Trophoblast cell (in vitro differentiated cells and primary cell): Measurements from ENCODE around the gene SSX2IP.

ENCODE experiments used
- DNase-seq, 2 donors: peaks; one replicate each; pipeline ENCODE4 v3.0.0-alpha.2; 2016
- H2AFZ ChIP-seq: 2 replicates; pipeline ENCODE4 v1.6.1; 2013; ENCODE audit warnings: low read length, moderate library complexity, mild to moderate bottlenecking; ENCODE audit not compliant: insufficient read depth, poor library complexity
- H2AK5ac ChIP-seq: 2 replicates; pipeline ENCODE4 v1.6.1; 2013; ENCODE audit warnings: mild to moderate bottlenecking, low read length
- H2BK120ac ChIP-seq: 2 replicates; pipeline ENCODE4 v1.6.1; 2013; ENCODE audit warnings: low read length, mild to moderate bottlenecking, moderate library complexity; ENCODE audit not compliant: insufficient read depth, poor library complexity
- H2BK12ac ChIP-seq: 2 replicates; pipeline ENCODE4 v1.6.1; 2013; ENCODE audit warnings: mild to moderate bottlenecking, low read length, moderate library complexity
- H2BK5ac ChIP-seq: 2 replicates; pipeline ENCODE4 v1.6.1; 2013; ENCODE audit warnings: low read length, low read depth, moderate library complexity, mild to moderate bottlenecking; ENCODE audit not compliant: poor library complexity
- H3K14ac ChIP-seq: 2 replicates; pipeline ENCODE4 v1.6.1; 2013; ENCODE audit warnings: mild to moderate bottlenecking, low read length
- H3K18ac ChIP-seq: 2 replicates; pipeline ENCODE4 v1.6.1; 2013; ENCODE audit warnings: mild to moderate bottlenecking, low read length
- H3K23ac ChIP-seq: 2 replicates; pipeline ENCODE4 v1.6.1; 2013; ENCODE audit warnings: low read length
- H3K27ac ChIP-seq: 2 replicates; pipeline ENCODE4 v1.5.1; 2013; ENCODE audit warnings: low read depth, mild to moderate bottlenecking, inconsistent platforms, low read length, moderate library complexity
- H3K27me3 ChIP-seq: 2 replicates; pipeline ENCODE4 v1.6.1; 2013; ENCODE audit warnings: inconsistent platforms, mild to moderate bottlenecking, low read length, moderate library complexity; ENCODE audit not compliant: insufficient read depth
- H3K36me3 ChIP-seq, 2 experiments: 1 replicate in 1 of 2; 2 replicates in 1 of 2; pipeline ENCODE4 v1.6.1; 2013; ENCODE audit warnings: low read length in 2 of 2, mild to moderate bottlenecking in 2 of 2, moderate library complexity in 1 of 2; ENCODE audit not compliant: insufficient read depth in 2 of 2, control insufficient read depth in 1 of 2
- H3K4ac ChIP-seq: 2 replicates; pipeline ENCODE4 v1.6.1; 2013; ENCODE audit warnings: low read depth, mild to moderate bottlenecking, low read length, moderate library complexity
- H3K4me1 ChIP-seq, 2 experiments: 1 replicate in 1 of 2; 2 replicates in 1 of 2; pipeline ENCODE4 v1.6.1; 2013; ENCODE audit warnings: low read length in 2 of 2, mild to moderate bottlenecking in 2 of 2, moderate library complexity in 1 of 2; ENCODE audit not compliant: insufficient read depth in 2 of 2, control insufficient read depth in 1 of 2
- H3K4me2 ChIP-seq: 2 replicates; pipeline ENCODE4 v1.6.1; 2013; ENCODE audit warnings: inconsistent platforms, mild to moderate bottlenecking, low read length, moderate library complexity
- H3K4me3 ChIP-seq: 2 replicates; pipeline ENCODE4 v1.5.1; 2013; ENCODE audit warnings: mild to moderate bottlenecking, low read depth, low read length, inconsistent platforms
- H3K79me1 ChIP-seq: one replicate; pipeline ENCODE4 v1.6.1; 2013; ENCODE audit warnings: low read length
- H3K79me2 ChIP-seq: 2 replicates; pipeline ENCODE4 v1.6.1; 2013; ENCODE audit warnings: low read length, mild to moderate bottlenecking; ENCODE audit not compliant: control insufficient read depth, insufficient read depth, poor library complexity
- H3K9ac ChIP-seq: 2 replicates; pipeline ENCODE4 v1.6.1; 2013; ENCODE audit warnings: mild to moderate bottlenecking, low read length
- H3K9me3 ChIP-seq: 2 replicates; pipeline ENCODE4 v1.6.1; 2013; ENCODE audit warnings: low read depth, mild to moderate bottlenecking, control low read depth, inconsistent platforms, low read length; ENCODE audit not compliant: insufficient read depth
- H4K12ac ChIP-seq: 2 replicates; pipeline ENCODE4 v1.6.1; 2013; ENCODE audit warnings: low read depth, mild to moderate bottlenecking, low read length, moderate library complexity
- H4K8ac ChIP-seq: 2 replicates; pipeline ENCODE4 v1.6.1; 2013; ENCODE audit warnings: low read depth, mild to moderate bottlenecking, low read length, moderate library complexity
- H4K91ac ChIP-seq: one replicate; pipeline ENCODE4 v1.6.1; 2013; ENCODE audit warnings: low read depth, mild to moderate bottlenecking, low read length, moderate library complexity
- WGBS: extraction: QIAGEN DNeasy Blood & Tissue Kit; methylation state at CpG from one replicate; pipeline ENCODE4 v1.1.7; 2013; ENCODE audit warnings: missing lambda C conversion rate; ENCODE audit not compliant: insufficient read length, insufficient coverage; ENCODE audit errors: extremely low coverage; 5-methylcytosine and 5-hydroxymethylcytosine counted together

SSX2IP gene

GRCh38 chr1:84693785-84694184 lies 3.5 kb upstream of the SSX2IP start:
- Histone ChIP-seq H3K4me2 (no peak overlapping the region), H2BK120ac (no peak overlapping the region), H3K23ac (no peak overlapping the region), H3K4me3 (no peak overlapping the region), H3K79me1 (peaks cover 11% of the 10 kb centered on the region), H3K79me2 (peaks cover 4% of the 10 kb centered on the region), H3K14ac (no peak overlapping the region), H3K36me3 (no peaks in the 10 kb centered on the region), H4K91ac (no peak overlapping the region), H3K9me3 (no peaks in the 10 kb centered on the region), H2BK12ac (no peak overlapping the region), H3K27me3 (no peaks in the 10 kb centered on the region), H3K4me1 (peaks cover 3 to 10% of the 10 kb centered on the region in 2 experiments), H2AK5ac (no peak overlapping the region), H2AFZ (no peak overlapping the region), H4K12ac (no peak overlapping the region), H3K9ac (no peak overlapping the region), H3K4ac (no peak overlapping the region), H4K8ac (no peak overlapping the region), H3K18ac (no peak overlapping the region), H3K27ac (no peak overlapping the region), H2BK5ac (no peak overlapping the region)
- no CpG with 5 or more reads among the region's 1 CpG for WGBS
- DNase-seq, result no peak

- no peak overlapping the region for H3K9ac ChIP-seq
- no peak for DNase-seq
- H2AFZ ChIP-seq, result no peak overlapping the region
- no peak overlapping the region for H3K23ac ChIP-seq
- no peak overlapping the region for H3K27ac ChIP-seq
- no peak overlapping the region for H3K4me3 ChIP-seq
- no peak overlapping the region for H2AK5ac ChIP-seq
- no peak overlapping the region for H3K18ac ChIP-seq
- no peak overlapping the region for H4K12ac ChIP-seq
- H3K4me2 ChIP-seq, result no peak overlapping the region
- H3K79me2 ChIP-seq, result peaks cover 4% of the 10 kb centered on the region
- no CpG with 5 or more reads among the region's 2 CpGs for WGBS
- no peak overlapping the region for H3K4ac ChIP-seq
- H2BK12ac ChIP-seq, result no peak overlapping the region
- no peak overlapping the region for H2BK5ac ChIP-seq
- H4K8ac ChIP-seq, result no peak overlapping the region
- H4K91ac ChIP-seq, result no peak overlapping the region
- H3K9me3 ChIP-seq, result no peaks in the 10 kb centered on the region
- no peaks in the 10 kb centered on the region for H3K36me3 ChIP-seq
- no peak overlapping the region for H2BK120ac ChIP-seq
- H3K27me3 ChIP-seq, result no peaks in the 10 kb centered on the region
- H3K79me1 ChIP-seq, result peaks cover 11% of the 10 kb centered on the region
- no peak overlapping the region for H3K14ac ChIP-seq
- H3K4me1 ChIP-seq, result peaks cover 3 to 4% of the 10 kb centered on the region in 2 experiments
Measured at GRCh38 chr1:84693005-84693404, 2.7 kb upstream of the SSX2IP start.

DNA sequence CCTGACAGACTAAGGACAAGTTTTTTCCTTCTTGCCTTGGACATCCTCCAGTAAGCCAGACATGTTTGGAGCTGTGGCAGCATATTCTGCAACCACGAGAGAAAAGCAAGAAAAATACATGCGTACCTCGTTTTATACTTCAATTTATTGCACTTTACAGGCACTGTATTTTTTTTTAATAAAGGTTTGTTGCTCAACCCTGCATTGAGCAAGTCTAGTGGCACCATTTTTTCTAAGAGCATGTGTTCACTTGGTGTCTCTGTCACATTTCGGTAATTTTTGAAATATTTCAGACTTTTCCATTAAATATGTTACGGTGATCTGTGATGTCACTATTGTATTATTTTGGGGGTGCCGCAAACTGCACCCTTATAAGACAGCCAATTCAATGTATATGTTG lies 2.1 kb upstream of the SSX2IP start:
- Histone ChIP-seq H3K4me2 (no peak overlapping the region), H3K27ac (no peak overlapping the region), H4K12ac (no peak overlapping the region), H3K4me1 (peaks cover 3% of the 10 kb centered on the region in 2 experiments), H4K91ac (no peak overlapping the region), H3K23ac (no peak overlapping the region), H2BK5ac (no peak overlapping the region), H3K18ac (no peak overlapping the region), H3K9me3 (no peaks in the 10 kb centered on the region), H3K4ac (no peak overlapping the region), H2BK12ac (no peak overlapping the region), H4K8ac (no peak overlapping the region), H3K79me2 (peaks cover 4% of the 10 kb centered on the region), H3K14ac (no peak overlapping the region), H3K36me3 (no peaks in the 10 kb centered on the region), H3K9ac (no peak overlapping the region), H2BK120ac (no peak overlapping the region), H2AK5ac (no peak overlapping the region), H3K79me1 (peaks cover 11% of the 10 kb centered on the region), H3K4me3 (no peak overlapping the region), H3K27me3 (no peaks in the 10 kb centered on the region), H2AFZ (no peak overlapping the region)
- WGBS, result no CpG with 5 or more reads among the region's 6 CpGs
- DNase-seq, result no peak

GRCh38 chr1:84691122-84691783 lies 992 bp upstream of the SSX2IP start:
- Histone ChIP-seq H2BK12ac (no peak overlapping the region), H3K4ac (no peak overlapping the region), H4K8ac (peak overlapping the region; percentile 61), H3K79me2 (peaks cover 4% of the 10 kb centered on the region), H3K79me1 (peaks cover 9% of the 10 kb centered on the region), H3K36me3 (no peaks in the 10 kb centered on the region), H3K9me3 (no peaks in the 10 kb centered on the region), H3K4me1 (peaks cover 3% of the 10 kb centered on the region in 2 experiments), H3K27me3 (no peaks in the 10 kb centered on the region), H2AFZ (peak overlapping the region; percentile 96), H3K9ac (no peak overlapping the region), H2BK5ac (no peak overlapping the region), H2BK120ac (peak overlapping the region; percentile 52), H4K12ac (no peak overlapping the region), H3K18ac (no peak overlapping the region), H3K14ac (no peak overlapping the region), H3K27ac (no peak overlapping the region), H3K4me2 (peak overlapping the region; percentile 82), H4K91ac (no peak overlapping the region), H3K23ac (no peak overlapping the region), H3K4me3 (peak overlapping the region; percentile 93), H2AK5ac (peak overlapping the region; percentile 38)
- WGBS, result no CpG with 5 or more reads among the region's 13 CpGs
- no peak for DNase-seq
